H1 (cell line): ENCODE results near the gene STAC. TPM values are rescaled to one million over a fixed set of nuclear protein-coding genes. Genes with fewer than 3 reads are reported as not detected.

Experiments used
- CTCF ChIA-PET: fragments of 300-600 bp; sonication (Branson Sonifier 250); formaldehyde crosslinking; loops from one replicate; lab custom pipeline; 2021; ENCODE audit not compliant: partially characterized antibody; lab: Charles Lee
- POLR2A ChIA-PET: fragments of 300-600 bp; sonication (Branson Sonifier 250); formaldehyde crosslinking; loops from one replicate; lab custom pipeline; 2021; ENCODE audit warnings: inconsistent platforms; ENCODE audit not compliant: partially characterized antibody; lab: Charles Lee
- DNase-seq, 2 experiments: peaks; one replicate each; pipeline versions ENCODE4 v3.0.0 to v3.0.0-alpha.2; 2010 to 2022; ENCODE audit warnings: low spot score in 2 of 2, low read depth in 1 of 2, mixed read lengths in 1 of 2
- FAIRE-seq: peaks from 2 replicates; lab custom pipeline; 2011; peaks lifted over from hg19 to GRCh38; lab: Jason Lieb, UNC
- H2AFZ ChIP-seq: 2 replicates; pipeline ENCODE4 v1.8.1; 2012; ENCODE audit warnings: low read length, inconsistent platforms
- H2AK5ac ChIP-seq: 2 replicates; pipeline ENCODE4 v1.6.1; 2013; ENCODE audit warnings: low read depth, low read length
- H2BK120ac ChIP-seq: replicated peaks from 2 replicates; pipeline ENCODE3; 2013; ENCODE audit warnings: low read depth, low read length, inconsistent platforms
- H2BK12ac ChIP-seq: 2 replicates; pipeline ENCODE4 v1.6.1; 2013; ENCODE audit warnings: low read depth, low read length
- H2BK15ac ChIP-seq: 2 replicates; pipeline ENCODE4 v1.6.1; 2013; ENCODE audit warnings: low read length
- H2BK20ac ChIP-seq: 2 replicates; pipeline ENCODE4 v1.6.1; 2013; ENCODE audit warnings: low read length
- H2BK5ac ChIP-seq: 2 replicates; pipeline ENCODE4 v1.6.1; 2013; ENCODE audit warnings: low read depth, low read length
- H3K14ac ChIP-seq: 2 replicates; pipeline ENCODE4 v1.6.1; 2013; ENCODE audit warnings: inconsistent platforms; ENCODE audit not compliant: insufficient read length
- H3K18ac ChIP-seq: 2 replicates; pipeline ENCODE4 v1.6.1; 2013; ENCODE audit warnings: low read length; ENCODE audit errors: extremely low read depth
- H3K23ac ChIP-seq: 2 replicates; pipeline ENCODE4 v1.6.1; 2013; ENCODE audit warnings: inconsistent platforms; ENCODE audit not compliant: insufficient read length
- H3K23me2 ChIP-seq: 2 replicates; pipeline ENCODE4 v1.6.1; 2013; ENCODE audit warnings: low read depth, low read length
- H3K27ac ChIP-seq: 2 replicates; pipeline ENCODE4 v1.6.1; 2011; ENCODE audit warnings: low read depth, low read length, inconsistent platforms
- H3K27me3 ChIP-seq, 4 experiments: replicated peaks in 1 of 4; 1 replicate in 1 of 4; 2 replicates in 3 of 4; pipeline versions ENCODE4 v1.6.1 to v1.8.1; 2011 to 2013; ENCODE audit warnings: low read length in 3 of 4, mild to moderate bottlenecking in 3 of 4, inconsistent platforms in 2 of 4, mixed read lengths in 2 of 4, moderate library complexity in 1 of 4; ENCODE audit not compliant: control insufficient read depth in 3 of 4, insufficient read depth in 3 of 4; ENCODE audit errors: extremely low read depth in 1 of 4
- H3K36me3 ChIP-seq, 4 experiments: 2 replicates each; pipeline versions ENCODE4 v1.6.1 to v1.8.1; 2011 to 2013; ENCODE audit warnings: mild to moderate bottlenecking in 4 of 4, low read length in 3 of 4, moderate library complexity in 2 of 4, control low read depth in 1 of 4, inconsistent platforms in 1 of 4; ENCODE audit not compliant: insufficient read depth in 4 of 4, control insufficient read depth in 2 of 4
- H3K4ac ChIP-seq: replicated peaks from 2 replicates; pipeline ENCODE3; 2013; ENCODE audit warnings: low read length, low read depth, mixed read lengths, inconsistent platforms; ENCODE audit not compliant: insufficient read length
- H3K4me1 ChIP-seq, 4 experiments: replicated peaks in 1 of 4; 1 replicate in 1 of 4; 2 replicates in 3 of 4; pipeline versions ENCODE4 v1.6.1 to v1.8.1; 2011 to 2013; ENCODE audit warnings: low read length in 3 of 4, inconsistent platforms in 2 of 4, mixed read lengths in 1 of 4; ENCODE audit not compliant: insufficient read depth in 4 of 4, control insufficient read depth in 3 of 4
- H3K4me2 ChIP-seq, 2 experiments: 2 replicates each; pipeline versions ENCODE4 v1.6.1 to v1.8.1; 2011 to 2013; ENCODE audit warnings: low read depth in 2 of 2, low read length in 2 of 2, control low read depth in 1 of 2, inconsistent platforms in 1 of 2, mild to moderate bottlenecking in 1 of 2; ENCODE audit not compliant: insufficient read depth in 1 of 2
- H3K4me3 ChIP-seq, 4 experiments: fragments of 200-600, 300-600 bp in 1 of 4; sonication (generic), shearing (Covaris generic), sonication (Bioruptor Twin) in 1 of 4; 2 replicates each; pipeline versions ENCODE4 v1.5.1 to v1.8.1; 2011 to 2016; ENCODE audit warnings: low read length in 4 of 4, low read depth in 3 of 4, control low read depth in 2 of 4, inconsistent platforms in 2 of 4, mild to moderate bottlenecking in 2 of 4, mixed read lengths in 1 of 4, moderate library complexity in 1 of 4; ENCODE audit not compliant: insufficient read depth in 2 of 4; ENCODE audit errors: extremely low read depth in 1 of 4
- H3K56ac ChIP-seq: replicated peaks from 2 replicates; pipeline ENCODE3; 2013; ENCODE audit warnings: low read depth, mild to moderate bottlenecking, mixed read lengths, low read length, inconsistent platforms; ENCODE audit not compliant: insufficient read length
- H3K79me1 ChIP-seq: 2 replicates; pipeline ENCODE4 v1.6.1; 2013; ENCODE audit warnings: low read depth, low read length, control low read depth
- H3K79me2 ChIP-seq, 2 experiments: 2 replicates each; pipeline versions ENCODE4 v1.6.1 to v1.8.1; 2012 to 2013; ENCODE audit warnings: low read length in 2 of 2, mild to moderate bottlenecking in 2 of 2, inconsistent platforms in 1 of 2; ENCODE audit not compliant: insufficient read depth in 2 of 2, control insufficient read depth in 1 of 2
- H3K9ac ChIP-seq, 4 experiments: replicated peaks in 1 of 4; 1 replicate in 1 of 4; 2 replicates in 3 of 4; pipeline versions ENCODE4 v1.6.1 to v1.8.1; 2011 to 2013; ENCODE audit warnings: low read depth in 3 of 4, low read length in 3 of 4, control low read depth in 2 of 4, mild to moderate bottlenecking in 2 of 4, moderate library complexity in 2 of 4, inconsistent platforms in 1 of 4; ENCODE audit errors: extremely low read depth in 1 of 4
- H3K9me3 ChIP-seq, 2 experiments: 2 replicates each; pipeline versions ENCODE4 v1.6.1 to v1.8.1; 2012 to 2013; ENCODE audit warnings: mild to moderate bottlenecking in 2 of 2, moderate library complexity in 2 of 2, control low read depth in 1 of 2, inconsistent platforms in 1 of 2, low read depth in 1 of 2, low read length in 1 of 2, mixed read lengths in 1 of 2; ENCODE audit not compliant: insufficient read depth in 2 of 2
- H4K20me1 ChIP-seq, 2 experiments: replicated peaks in 1 of 2; 2 replicates each; pipeline versions ENCODE3 to v1.8.1; 2011 to 2013; ENCODE audit warnings: inconsistent platforms in 2 of 2, low read length in 2 of 2, mild to moderate bottlenecking in 1 of 2; ENCODE audit not compliant: insufficient read depth in 2 of 2, control insufficient read depth in 1 of 2
- H4K5ac ChIP-seq: 2 replicates; pipeline ENCODE4 v1.6.1; 2013; ENCODE audit warnings: low read length, low read depth, mixed read lengths, inconsistent platforms; ENCODE audit not compliant: insufficient read length
- H4K8ac ChIP-seq: 2 replicates; pipeline ENCODE4 v1.8.0; 2013; ENCODE audit warnings: mild to moderate bottlenecking, moderate library complexity, low read length, inconsistent platforms; ENCODE audit not compliant: insufficient read depth; ENCODE audit errors: extremely low read depth
- H4K91ac ChIP-seq: replicated peaks from 2 replicates; pipeline ENCODE3; 2013; ENCODE audit warnings: low read length, mixed read lengths, inconsistent platforms; ENCODE audit not compliant: insufficient read length
- BACH1 ChIP-seq: IDR thresholded peaks from 2 replicates; pipeline ENCODE4 v1.6.1; 2012; ENCODE audit warnings: low read length, improper control_type of control experiment
- CBX5 ChIP-seq: fragments of 300-800, 300-1000 bp; sonication (generic); IDR thresholded peaks from 2 replicates; pipeline ENCODE4 v1.7.1; 2016; ENCODE audit warnings: antibody characterized with exemption, low read length, low read depth
- CHD2 ChIP-seq: IDR thresholded peaks from 2 replicates; pipeline ENCODE4 v1.6.1; 2012; ENCODE audit warnings: low read length, improper control_type of control experiment
- EGR1 ChIP-seq: IDR thresholded peaks from 2 replicates; pipeline ENCODE4 v1.6.1; 2011; ENCODE audit warnings: low read depth, low read length, borderline replicate concordance
- FOSL1 ChIP-seq: IDR thresholded peaks from 2 replicates; pipeline ENCODE4 v1.6.1; 2011; ENCODE audit warnings: mild to moderate bottlenecking, low read depth, low read length, moderate library complexity; ENCODE audit not compliant: insufficient read depth
- JUN ChIP-seq: IDR thresholded peaks from 2 replicates; pipeline ENCODE4 v1.6.1; 2011; ENCODE audit warnings: low read depth, mild to moderate bottlenecking, improper control_type of control experiment, low read length
- JUND ChIP-seq: IDR thresholded peaks from 2 replicates; pipeline ENCODE4 v1.6.1; 2011; ENCODE audit warnings: mild to moderate bottlenecking, improper control_type of control experiment, low read length
- NRF1 ChIP-seq: IDR thresholded peaks from 2 replicates; pipeline ENCODE4 v1.6.1; 2011; ENCODE audit warnings: mild to moderate bottlenecking, low read depth, low read length, improper control_type of control experiment
- RBBP5 ChIP-seq: IDR thresholded peaks from 2 replicates; pipeline ENCODE4 v1.7.1; 2012; ENCODE audit warnings: low read depth, mild to moderate bottlenecking, inconsistent platforms, low read length, moderate library complexity, borderline replicate concordance
- SAP30 ChIP-seq: fragments of 300-600 bp; sonication (generic); IDR thresholded peaks from 2 replicates; pipeline ENCODE4 v1.7.1; 2012; ENCODE audit warnings: low read length, moderate library complexity, mild to moderate bottlenecking, inconsistent platforms; ENCODE audit not compliant: insufficient read depth, insufficient replicate concordance
- SP4 ChIP-seq: IDR thresholded peaks from 2 replicates; pipeline ENCODE4 v1.6.1; 2012; ENCODE audit warnings: low read length, inconsistent platforms
- SRF ChIP-seq: IDR thresholded peaks from 2 replicates; pipeline ENCODE4 v1.6.1; 2011; ENCODE audit warnings: mild to moderate bottlenecking, low read depth, low read length, moderate library complexity
- TAF7 ChIP-seq: optimal IDR thresholded peaks from 2 replicates; pipeline ENCODE3; 2011; ENCODE audit warnings: low read depth, mild to moderate bottlenecking, inconsistent platforms, low read length, moderate library complexity, borderline replicate concordance
- ZNF274 ChIP-seq: IDR thresholded peaks from 2 replicates; pipeline ENCODE4 v1.7.0; 2012; ENCODE audit warnings: low read length, borderline replicate concordance; ENCODE audit errors: extremely low read depth
- WGBS, 2 experiments: shearing (Covaris generic) in 1 of 2; methylation state at CpG; one replicate each; pipeline versions ENCODE4 v1.1.6 to v1.1.7; 2013 to 2015; ENCODE audit warnings: low lambda C conversion rate in 2 of 2, mixed read lengths in 2 of 2, inconsistent platforms in 1 of 2, low coverage in 1 of 2, missing lambda C conversion rate in 1 of 2; ENCODE audit not compliant: insufficient replicate concordance in 2 of 2, insufficient coverage in 1 of 2, insufficient read length in 1 of 2; ENCODE audit errors: extremely low coverage in 1 of 2, missing lambda C conversion rate in 1 of 2; 5-methylcytosine and 5-hydroxymethylcytosine counted together
- polyA plus RNA-seq, 7 experiments: library from polyadenylated mRNA; depleted of rRNA in 3 of 7; stranded (reverse) in 5 of 7; unstranded in 2 of 7; fragments of >200 nt in 5 of 7; fragments of 200-250 nt in 2 of 7; gene quantifications; 1 replicate in 5 of 7; 2 replicates in 1 of 7; 4 replicates in 1 of 7; pipeline versions ENCODE4 v1.2.1 to v1.2.3, GENCODE V29; 2011 to 2013; ENCODE audit warnings: missing spikeins in 2 of 7, mixed read lengths in 2 of 7
- total RNA-seq: library from RNA; stranded (reverse); fragmentation: NEBNext Ultra II Directional; extraction: Animal tissue kit (Norgen Biotek cat#: 25700); gene quantifications from 2 replicates; pipeline ENCODE4 v1.2.1, GENCODE V29; 2021
- TF ChIP-seq, protein P1 (sequence below): IDR thresholded peaks from 2 replicates; pipeline ENCODE4 v1.6.1; 2011; ENCODE audit warnings: low read depth, mild to moderate bottlenecking, low read length; ENCODE audit not compliant: insufficient read depth

STAC gene
- total and polyA plus RNA-seq, 2 of the 8 experiments (the other 6 are each of a cell fraction or from before 2014, with no cell fraction given) = 8.0 to 18.1 TPM

DNA sequence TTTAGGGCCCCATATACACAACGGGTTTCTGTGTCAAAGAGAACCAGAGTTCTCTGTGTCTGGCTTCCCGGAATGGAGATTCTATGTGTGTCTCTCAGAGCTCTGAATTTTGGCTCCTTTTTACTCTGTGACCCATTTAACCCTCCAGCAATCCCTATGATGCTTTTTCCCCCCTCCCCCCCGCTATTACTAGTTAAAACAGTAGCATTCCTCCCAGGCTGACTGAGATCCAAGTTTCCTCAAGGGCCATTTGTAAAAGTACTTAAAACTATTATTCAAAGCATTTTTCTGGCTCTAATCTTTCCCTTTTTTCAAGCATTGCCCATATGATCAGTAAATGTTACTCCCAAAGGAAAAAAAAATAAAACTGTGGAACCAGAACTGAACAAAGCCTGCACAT, 6.6 kb upstream of the STAC start:
- H3K4me1 ChIP-seq = no peaks in the 10 kb centered on the region
- no peak overlapping the region for H2BK15ac ChIP-seq
- no peak overlapping the region for H3K14ac ChIP-seq
- no peak overlapping the region for H2BK5ac ChIP-seq
- no peak overlapping the region for H2BK12ac ChIP-seq
- H2BK20ac ChIP-seq = no peak overlapping the region
- WGBS, 2 experiments = 93% methylated on average over 3 of the region's 3 CpGs; no CpG with 5 or more reads in 1 of the 2 experiments
- H2BK120ac ChIP-seq = no peak overlapping the region
- no peak overlapping the region for H4K5ac ChIP-seq
- no peak overlapping the region for H4K8ac ChIP-seq
- no peaks in the 10 kb centered on the region for H3K79me2 ChIP-seq
- H3K4ac ChIP-seq = no peak overlapping the region
- no peak for DNase-seq
- no peak overlapping the region; the same call in 1 of the 2 replicates for H2AFZ ChIP-seq
- FAIRE-seq = no peak
- H3K9me3 ChIP-seq = no peaks in the 10 kb centered on the region
- H2AK5ac ChIP-seq = no peak overlapping the region
- no peak overlapping the region for H3K23ac ChIP-seq
- H3K79me1 ChIP-seq = no peaks in the 10 kb centered on the region
- no peak overlapping the region for H3K56ac ChIP-seq
- no peaks in the 10 kb centered on the region for H3K36me3 ChIP-seq
- no peak overlapping the region for H3K9ac ChIP-seq
- H3K27me3 ChIP-seq = no peaks in the 10 kb centered on the region
- H4K91ac ChIP-seq = no peak overlapping the region
- peak overlapping the region; percentile 25; the same call in 1 of the 2 replicates for H3K18ac ChIP-seq
- no peak overlapping the region for H3K4me2 ChIP-seq
- no peak overlapping the region for H3K27ac ChIP-seq
- ChIA-PET CTCF (no interaction called here), POLR2A (no interaction called here)
- H4K20me1 ChIP-seq = no peaks in the 10 kb centered on the region
- no peaks in the 10 kb centered on the region for H3K23me2 ChIP-seq
- no peak overlapping the region for H3K4me3 ChIP-seq
- TF ChIP-seq SAP30 = no peak
- TF ChIP-seq JUND = no peak
- no peak for TF ChIP-seq TAF7
- no peak for TF ChIP-seq ZNF274
- no peak for TF ChIP-seq BACH1
- no peak for TF ChIP-seq EGR1
- no peak for TF ChIP-seq NRF1
- no peak for TF ChIP-seq FOSL1
- TF ChIP-seq SP4 = no peak
- no peak for TF ChIP-seq JUN
- TF ChIP-seq, protein P1, sequence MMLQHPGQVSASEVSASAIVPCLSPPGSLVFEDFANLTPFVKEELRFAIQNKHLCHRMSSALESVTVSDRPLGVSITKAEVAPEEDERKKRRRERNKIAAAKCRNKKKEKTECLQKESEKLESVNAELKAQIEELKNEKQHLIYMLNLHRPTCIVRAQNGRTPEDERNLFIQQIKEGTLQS = no peak
- TF ChIP-seq CBX5 = no peak
- TF ChIP-seq SRF = no peak
- TF ChIP-seq CHD2 = no peak
- TF ChIP-seq RBBP5 = no peak
